Mucosa of stomach (tissue), 1 donor: Measurements from ENCODE around the gene NUP93.
"Not testable (repeated sequence)": the region's sequence is repeated elsewhere in the genome, so short reads cannot be mapped to it uniquely, and the experiment has no call there.

ENCODE experiments used
- H3K27me3 ChIP-seq: one replicate; pipeline ENCODE4 v1.7.0; 2013; ENCODE audit warnings: mild to moderate bottlenecking, low read length; ENCODE audit not compliant: control insufficient read depth, insufficient read depth
- H3K36me3 ChIP-seq: one replicate; pipeline ENCODE4 v1.7.0; 2013; ENCODE audit warnings: low read length; ENCODE audit not compliant: control insufficient read depth, insufficient read depth
- H3K4me1 ChIP-seq: one replicate; pipeline ENCODE4 v1.7.0; 2013; ENCODE audit warnings: mild to moderate bottlenecking, low read length; ENCODE audit not compliant: control insufficient read depth, insufficient read depth
- H3K4me3 ChIP-seq: one replicate; pipeline ENCODE4 v1.7.0; 2013; ENCODE audit warnings: low read length
- H3K9ac ChIP-seq: one replicate; pipeline ENCODE4 v1.7.0; 2013; ENCODE audit warnings: mild to moderate bottlenecking, low read length, moderate library complexity
- H3K9me3 ChIP-seq: one replicate; pipeline ENCODE4 v1.7.0; 2013; ENCODE audit warnings: mild to moderate bottlenecking, low read length, moderate library complexity; ENCODE audit not compliant: control insufficient read depth
- donor health status: Pancreatic carcinoma.

The NUP93 gene

DNA sequence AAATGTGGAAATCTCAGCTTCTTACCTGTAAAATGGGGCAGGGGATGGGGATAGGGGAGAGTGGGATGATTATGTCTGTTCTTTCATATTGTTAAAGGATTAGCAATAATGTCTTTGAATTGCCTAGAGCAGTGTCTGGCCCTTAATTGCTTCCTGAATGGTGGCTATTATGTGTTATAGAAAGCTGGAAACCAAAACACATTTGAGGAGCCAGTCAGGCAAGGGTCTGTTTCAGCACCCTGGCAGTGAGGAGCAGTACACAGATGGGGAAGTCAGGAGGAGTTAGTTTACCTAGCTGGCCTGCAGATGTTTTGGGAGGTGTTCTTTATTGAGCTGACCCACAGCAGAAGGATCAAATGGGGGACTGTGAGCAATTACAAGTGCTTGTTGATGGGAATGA lies 63.0 kb downstream of the NUP93 start:
- H3K4me1 ChIP-seq = no peaks in the 10 kb centered on the region
- no peaks in the 10 kb centered on the region for H3K27me3 ChIP-seq
- no peak overlapping the region for H3K4me3 ChIP-seq
- H3K9me3 ChIP-seq = no peaks in the 10 kb centered on the region
- H3K9ac ChIP-seq = no peak overlapping the region
- H3K36me3 ChIP-seq = no peaks in the 10 kb centered on the region

DNA sequence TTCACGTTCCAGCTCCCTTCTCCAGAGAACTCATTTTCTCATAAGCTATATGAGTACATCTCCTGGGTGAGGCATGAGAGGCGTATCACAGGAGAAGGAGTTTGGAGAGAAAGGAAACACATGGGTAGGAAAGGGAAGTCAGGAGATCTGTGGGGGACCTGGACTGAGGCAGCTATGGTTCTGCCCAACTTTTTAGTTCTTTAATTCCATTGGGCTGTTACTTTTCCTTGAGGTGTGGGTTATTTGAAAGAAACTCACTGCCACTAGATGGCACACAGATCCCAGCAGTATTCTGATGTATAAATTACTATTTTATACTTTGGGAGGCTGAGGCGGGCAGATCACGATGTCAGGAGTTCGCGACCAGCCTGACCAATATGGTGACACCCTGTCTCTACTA lies 63.6 kb downstream of the NUP93 start:
- H3K36me3 ChIP-seq = no peaks in the 10 kb centered on the region
- H3K9me3 ChIP-seq = no peaks in the 10 kb centered on the region
- no peak overlapping the region for H3K4me3 ChIP-seq
- H3K27me3 ChIP-seq = no peaks in the 10 kb centered on the region
- no peaks in the 10 kb centered on the region for H3K4me1 ChIP-seq
- no peak overlapping the region for H3K9ac ChIP-seq

DNA sequence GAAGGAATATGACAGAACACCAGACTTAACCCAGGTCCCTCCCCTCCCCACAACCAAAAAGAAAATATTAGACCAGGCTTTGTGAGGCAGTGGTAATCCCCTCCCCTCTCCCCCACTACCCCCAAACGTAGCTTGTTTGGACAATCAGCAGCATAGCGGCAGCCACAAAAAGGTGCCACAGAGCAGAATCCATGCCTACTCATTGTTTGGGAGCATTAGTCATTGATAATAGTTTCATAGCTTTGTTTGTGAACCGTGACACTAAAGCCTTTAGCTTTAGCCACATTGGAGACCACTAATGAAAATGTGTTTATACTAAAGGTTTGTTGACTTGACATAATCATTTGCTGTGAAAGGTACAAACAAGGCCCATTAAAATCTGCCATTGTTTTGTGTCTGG lies 65.1 kb downstream of the NUP93 start:
- H3K4me3 ChIP-seq = no peak overlapping the region
- no peaks in the 10 kb centered on the region for H3K9me3 ChIP-seq
- no peaks in the 10 kb centered on the region for H3K27me3 ChIP-seq
- no peaks in the 10 kb centered on the region for H3K36me3 ChIP-seq
- no peaks in the 10 kb centered on the region for H3K4me1 ChIP-seq
- H3K9ac ChIP-seq = no peak overlapping the region

DNA sequence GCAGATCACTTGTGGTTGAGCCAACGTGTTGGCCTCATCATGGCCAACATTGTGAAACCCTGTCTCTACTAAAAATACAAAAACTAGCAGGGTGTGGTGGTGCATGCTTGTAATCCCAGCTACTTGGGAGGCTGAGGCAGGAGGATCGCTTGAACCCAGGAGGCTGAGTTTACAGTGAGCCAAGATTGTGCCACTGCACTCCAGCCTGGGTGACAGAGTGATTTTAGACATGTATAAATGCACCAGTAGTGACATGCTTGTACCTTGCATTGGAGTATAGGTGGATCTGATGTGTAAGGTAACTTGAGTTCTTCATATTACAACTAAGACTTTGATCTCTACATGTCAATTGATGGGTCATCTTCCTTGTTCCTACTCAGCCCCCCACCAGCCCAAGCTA lies 67.1 kb downstream of the NUP93 start:
- not testable (repeated sequence) for H3K9ac ChIP-seq, H3K4me1 ChIP-seq, H3K36me3 ChIP-seq, H3K4me3 ChIP-seq, H3K9me3 ChIP-seq, H3K27me3 ChIP-seq

DNA sequence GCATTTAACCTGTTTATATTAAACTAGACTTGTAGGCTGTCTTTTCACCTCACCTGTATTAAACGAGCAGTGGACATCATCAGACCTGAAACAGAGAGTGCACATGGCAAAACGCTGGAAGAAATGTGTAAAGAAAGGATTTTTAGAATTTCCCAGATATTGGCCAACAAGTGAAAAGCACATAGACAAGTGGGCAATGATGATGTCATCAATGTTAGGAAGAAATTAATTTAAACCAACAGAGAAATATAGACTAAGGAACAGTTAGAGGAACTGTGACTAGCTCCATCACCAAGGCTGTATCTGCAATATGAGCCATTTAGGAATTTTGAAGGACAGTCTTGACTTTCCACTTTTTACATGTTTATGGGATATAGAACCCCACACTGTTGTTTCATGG lies 67.9 kb downstream of the NUP93 start:
- H3K4me1 ChIP-seq = no peaks in the 10 kb centered on the region
- no peaks in the 10 kb centered on the region for H3K9me3 ChIP-seq
- no peak overlapping the region for H3K4me3 ChIP-seq
- no peaks in the 10 kb centered on the region for H3K27me3 ChIP-seq
- no peaks in the 10 kb centered on the region for H3K36me3 ChIP-seq
- no peak overlapping the region for H3K9ac ChIP-seq

DNA sequence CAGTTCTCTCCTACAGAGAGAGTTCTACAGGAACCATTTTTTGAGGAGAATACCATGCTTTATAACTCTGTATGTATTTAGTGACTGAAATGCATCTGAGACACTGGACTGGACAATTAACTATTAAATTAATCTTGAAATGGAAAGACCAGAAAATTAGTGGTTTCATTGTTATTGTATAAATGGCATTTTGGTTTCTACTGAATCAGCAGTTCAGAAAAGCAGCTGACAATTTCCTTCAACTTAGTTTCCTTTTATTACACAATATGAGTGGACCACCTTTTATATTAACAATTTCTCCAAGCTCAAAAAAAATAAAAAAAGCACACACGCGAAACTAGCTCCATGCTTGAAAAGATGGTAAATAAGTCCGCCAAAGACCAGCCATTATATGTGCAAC lies 69.0 kb downstream of the NUP93 start:
- H3K9ac ChIP-seq = no peak overlapping the region
- no peaks in the 10 kb centered on the region for H3K27me3 ChIP-seq
- H3K36me3 ChIP-seq = no peaks in the 10 kb centered on the region
- no peak overlapping the region for H3K4me3 ChIP-seq
- no peaks in the 10 kb centered on the region for H3K9me3 ChIP-seq
- no peaks in the 10 kb centered on the region for H3K4me1 ChIP-seq

DNA sequence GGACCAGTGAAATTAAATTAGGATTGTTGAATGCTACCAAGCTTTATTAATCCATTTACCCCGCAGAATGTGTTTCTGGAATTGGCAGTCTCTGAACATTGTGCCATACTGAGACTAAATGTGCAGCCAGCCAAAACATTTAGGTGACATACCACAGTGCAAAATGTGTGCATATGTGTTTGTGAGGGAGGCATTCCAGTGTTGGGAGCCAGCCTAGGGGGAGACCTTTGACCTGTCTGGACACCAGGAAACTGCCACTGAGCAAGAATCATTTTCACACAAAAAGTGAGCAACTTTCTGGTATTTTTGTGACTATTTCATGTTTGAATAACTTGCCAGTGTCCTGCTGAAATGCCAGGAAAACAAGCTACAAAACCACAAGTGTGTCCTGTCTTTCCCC lies 70.4 kb downstream of the NUP93 start:
- H3K27me3 ChIP-seq = no peaks in the 10 kb centered on the region
- no peaks in the 10 kb centered on the region for H3K9me3 ChIP-seq
- no peaks in the 10 kb centered on the region for H3K36me3 ChIP-seq
- no peaks in the 10 kb centered on the region for H3K4me1 ChIP-seq
- no peak overlapping the region for H3K9ac ChIP-seq
- H3K4me3 ChIP-seq = no peak overlapping the region

DNA sequence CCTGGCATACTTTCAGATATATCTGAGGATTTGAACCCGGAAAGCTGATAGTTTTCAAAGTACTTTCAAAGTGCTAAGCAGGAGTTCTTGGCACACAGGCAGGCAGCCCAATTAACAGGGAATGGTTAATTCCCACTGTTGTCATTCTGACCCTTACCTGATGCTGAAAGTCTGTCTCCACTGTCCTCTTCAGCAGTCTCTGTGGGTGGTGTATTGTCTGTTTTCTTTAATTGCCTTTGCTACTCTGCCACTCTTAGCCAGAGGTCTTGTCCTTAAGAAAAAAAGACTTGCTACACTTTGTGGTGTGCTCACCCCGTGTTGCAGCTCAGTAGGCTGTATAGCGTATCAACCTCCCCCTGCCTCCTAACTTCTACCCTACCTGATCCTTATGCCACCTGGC lies 71.8 kb downstream of the NUP93 start:
- Histone ChIP-seq H3K9ac (no peak overlapping the region), H3K4me3 (no peak overlapping the region), H3K4me1 (no peaks in the 10 kb centered on the region), H3K36me3 (no peaks in the 10 kb centered on the region), H3K9me3 (no peaks in the 10 kb centered on the region), H3K27me3 (no peaks in the 10 kb centered on the region)

DNA sequence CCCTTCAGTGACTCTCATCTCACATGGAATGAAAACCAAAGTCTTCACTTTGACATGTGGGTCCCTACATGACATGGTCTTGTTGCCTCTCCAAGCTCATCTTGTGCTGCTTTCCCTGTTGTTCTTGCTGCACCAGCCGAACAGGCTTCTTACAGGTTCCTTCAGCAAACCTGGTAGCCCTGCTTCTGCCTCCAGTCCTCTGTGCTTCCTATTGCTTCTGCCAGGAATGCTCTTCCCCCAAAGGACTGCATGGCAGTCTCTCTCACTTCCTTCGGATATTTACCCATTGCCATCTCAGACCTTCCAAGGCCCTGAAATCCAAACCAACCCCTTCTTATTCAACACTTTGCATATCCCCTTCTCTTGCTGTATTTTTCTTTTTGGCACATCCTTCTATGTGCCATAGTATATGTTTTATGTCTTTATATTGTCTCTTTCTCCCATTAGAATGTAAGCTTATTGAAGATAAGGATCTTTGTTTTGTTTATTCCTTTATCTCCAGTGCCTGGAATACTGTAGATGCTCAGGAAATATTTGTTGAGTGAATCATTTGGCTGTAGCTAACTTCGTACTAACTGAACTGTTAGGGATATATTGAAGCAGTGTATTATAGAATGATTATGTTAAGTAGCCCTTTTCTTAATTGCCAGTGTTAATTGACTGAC lies 77.2 kb downstream of the NUP93 start:
- Histone ChIP-seq H3K4me3 (no peak overlapping the region), H3K4me1 (no peaks in the 10 kb centered on the region), H3K9ac (no peak overlapping the region), H3K27me3 (no peaks in the 10 kb centered on the region), H3K36me3 (no peaks in the 10 kb centered on the region), H3K9me3 (no peaks in the 10 kb centered on the region)

DNA sequence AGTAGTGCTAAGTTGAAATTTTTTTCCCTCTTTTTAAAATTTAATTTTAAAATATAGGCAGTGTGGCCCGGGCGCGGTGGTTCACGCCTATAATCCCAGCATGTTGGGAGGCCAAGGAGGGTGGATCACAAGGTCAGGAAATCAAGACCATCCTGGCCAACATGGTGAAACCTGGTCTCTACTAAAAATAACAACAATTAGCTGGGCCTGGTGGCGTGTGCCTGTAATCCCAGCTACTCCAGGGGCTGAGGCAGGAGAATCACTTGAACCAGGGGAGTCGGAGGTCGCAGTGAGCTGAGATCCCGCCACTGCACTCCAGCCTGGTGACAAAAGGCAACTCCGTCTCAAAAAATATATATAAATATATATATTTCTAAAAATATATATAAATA lies 77.7 kb downstream of the NUP93 start:
- not testable (repeated sequence) for H3K9ac ChIP-seq, H3K9me3 ChIP-seq, H3K36me3 ChIP-seq, H3K27me3 ChIP-seq, H3K4me3 ChIP-seq, H3K4me1 ChIP-seq

DNA sequence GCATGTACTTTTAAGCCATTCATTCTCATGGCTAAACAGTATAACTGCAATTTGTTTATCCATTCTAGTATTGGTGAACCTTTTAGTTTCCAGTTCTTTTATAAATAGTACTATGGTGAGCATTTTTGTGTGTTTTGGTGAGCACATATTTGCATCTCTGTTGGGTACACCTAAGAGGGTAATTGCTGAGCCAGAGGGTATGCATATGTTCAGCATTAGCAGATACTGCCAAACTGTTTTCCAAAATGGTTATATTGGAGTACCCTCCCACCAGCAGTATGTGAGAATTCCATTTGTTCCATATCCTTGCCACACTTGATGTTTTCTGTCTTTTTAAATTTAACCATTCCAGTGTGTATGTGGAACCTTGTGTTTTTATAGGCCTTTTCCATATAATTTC lies 81.0 kb downstream of the NUP93 start:
- Histone ChIP-seq H3K9me3 (no peaks in the 10 kb centered on the region), H3K27me3 (no peaks in the 10 kb centered on the region), H3K9ac (no peak overlapping the region), H3K4me3 (no peak overlapping the region), H3K36me3 (no peaks in the 10 kb centered on the region), H3K4me1 (peaks cover 5% of the 10 kb centered on the region)

DNA sequence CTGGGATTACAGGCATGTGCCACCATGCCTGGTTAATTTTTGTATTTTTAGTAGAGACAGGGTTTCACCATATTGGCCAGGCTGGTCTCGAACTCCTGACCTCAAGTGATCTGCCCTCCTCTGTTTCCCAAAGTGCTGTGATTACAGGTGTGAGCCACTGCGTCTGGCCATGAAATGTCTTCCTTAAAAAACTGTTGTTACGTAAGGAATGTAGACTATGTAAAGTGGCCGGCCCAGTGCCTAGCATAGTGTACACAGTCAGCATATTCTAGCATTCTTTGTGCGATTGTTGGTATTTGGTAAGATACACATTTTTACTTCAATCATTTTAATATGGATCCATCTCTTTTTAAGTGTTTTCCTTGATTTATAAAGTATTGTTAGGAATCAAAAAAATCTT lies 81.7 kb downstream of the NUP93 start:
- H3K36me3 ChIP-seq, H3K9me3 ChIP-seq, H3K27me3 ChIP-seq: not testable (repeated sequence)

DNA sequence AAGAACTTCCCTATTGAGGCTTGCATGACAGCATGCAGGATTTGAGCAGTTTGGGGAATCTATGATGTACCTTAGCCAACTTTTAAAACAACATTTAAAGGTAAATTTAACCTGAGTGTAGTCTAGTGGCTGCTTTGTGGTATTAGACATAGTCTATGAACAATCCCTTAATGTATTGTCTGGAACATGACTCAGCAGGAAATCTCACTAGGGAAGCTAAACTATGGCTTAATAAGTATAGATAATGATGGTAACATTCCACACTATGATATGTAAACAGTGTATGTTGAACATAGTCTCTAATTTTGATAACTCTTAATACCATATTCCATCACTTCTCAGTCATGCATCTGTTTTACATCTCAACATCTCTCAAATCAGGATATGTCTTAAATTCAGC lies 83.0 kb downstream of the NUP93 start:
- H3K27me3 ChIP-seq = no peaks in the 10 kb centered on the region
- H3K9me3 ChIP-seq = no peaks in the 10 kb centered on the region
- no peaks in the 10 kb centered on the region for H3K36me3 ChIP-seq
- H3K4me1 ChIP-seq = peaks cover 5% of the 10 kb centered on the region
- H3K4me3 ChIP-seq = no peak overlapping the region
- H3K9ac ChIP-seq = no peak overlapping the region

More for the DNA sequence above, 81.7 kb downstream of the NUP93 start:
- H3K4me3 ChIP-seq, H3K4me1 ChIP-seq, H3K9ac ChIP-seq: not testable (repeated sequence)
